H1 (cell line): Measurements from ENCODE around the gene MARS1. TPM values are rescaled to one million over a fixed set of nuclear protein-coding genes. Genes with fewer than 3 reads are reported as not detected.

Source experiments
- ASH2L ChIP-seq: fragments of 200-600, 300-600 bp; sonication (generic); IDR thresholded peaks from one replicate; pipeline ENCODE4 v1.7.1; 2017; ENCODE audit warnings: low read length
- BACH1 ChIP-seq: IDR thresholded peaks from 2 replicates; pipeline ENCODE4 v1.6.1; 2012; ENCODE audit warnings: low read length, improper control_type of control experiment
- CBX5 ChIP-seq: fragments of 300-800, 300-1000 bp; sonication (generic); IDR thresholded peaks from 2 replicates; pipeline ENCODE4 v1.7.1; 2016; ENCODE audit warnings: antibody characterized with exemption, low read length, low read depth
- CREB1 ChIP-seq: IDR thresholded peaks from 2 replicates; pipeline ENCODE4 v1.6.1; 2012; ENCODE audit warnings: inconsistent platforms
- EGR1 ChIP-seq: IDR thresholded peaks from 2 replicates; pipeline ENCODE4 v1.6.1; 2011; ENCODE audit warnings: low read depth, low read length, borderline replicate concordance
- GABPA ChIP-seq: IDR thresholded peaks from 2 replicates; pipeline ENCODE4 v1.6.1; 2011; ENCODE audit warnings: mild to moderate bottlenecking, low read length, moderate library complexity, borderline replicate concordance; ENCODE audit not compliant: insufficient read depth
- HDAC6 ChIP-seq: IDR thresholded peaks from one replicate; pipeline ENCODE4 v1.7.1; 2012; ENCODE audit warnings: low read depth, mild to moderate bottlenecking, inconsistent platforms, low read length, moderate library complexity
- JUND ChIP-seq: IDR thresholded peaks from 2 replicates; pipeline ENCODE4 v1.6.1; 2011; ENCODE audit warnings: mild to moderate bottlenecking, improper control_type of control experiment, low read length
- NANOG ChIP-seq: IDR thresholded peaks from 2 replicates; pipeline ENCODE4 v1.6.1; 2011; ENCODE audit warnings: low read length, low read depth, mild to moderate bottlenecking, inconsistent platforms; ENCODE audit not compliant: insufficient read depth, poor library complexity, severe bottlenecking
- RFX5 ChIP-seq: IDR thresholded peaks from 2 replicates; pipeline ENCODE4 v1.6.1; 2011; ENCODE audit warnings: low read depth, low read length, improper control_type of control experiment, borderline replicate concordance
- RNF2 ChIP-seq: fragments of 200-900, 300-1000 bp; sonication (generic); IDR thresholded peaks from 2 replicates; pipeline ENCODE4 v1.7.1; 2016; ENCODE audit warnings: borderline replicate concordance, low read depth, mild to moderate bottlenecking, antibody characterized with exemption, low read length; ENCODE audit not compliant: poor library complexity, severe bottlenecking; ENCODE audit errors: missing control alignments
- RXRA ChIP-seq: IDR thresholded peaks from 2 replicates; pipeline ENCODE4 v1.6.1; 2011; ENCODE audit warnings: low read depth, mild to moderate bottlenecking, low read length, moderate library complexity; ENCODE audit not compliant: insufficient read depth
- SIN3A ChIP-seq, 2 experiments: IDR thresholded peaks in 1 of 2; conservative IDR thresholded peaks in 1 of 2; 2 replicates each; pipeline ENCODE4 v1.6.1; 2011 to 2012; ENCODE audit warnings: low read length in 2 of 2, improper control_type of control experiment in 1 of 2, low read depth in 1 of 2, mild to moderate bottlenecking in 1 of 2
- SIRT6 ChIP-seq: IDR thresholded peaks from one replicate; pipeline ENCODE4 v1.7.1; 2012; ENCODE audit warnings: low read length, inconsistent platforms
- SIX5 ChIP-seq: IDR thresholded peaks from 2 replicates; pipeline ENCODE4 v1.6.1; 2011; ENCODE audit warnings: mild to moderate bottlenecking, low read depth, low read length
- SP1 ChIP-seq: IDR thresholded peaks from 2 replicates; pipeline ENCODE4 v1.6.1; 2011; ENCODE audit warnings: low read depth, low read length
- TAF7 ChIP-seq: optimal IDR thresholded peaks from 2 replicates; pipeline ENCODE3; 2011; ENCODE audit warnings: low read depth, mild to moderate bottlenecking, inconsistent platforms, low read length, moderate library complexity, borderline replicate concordance
- TBP ChIP-seq: IDR thresholded peaks from 2 replicates; pipeline ENCODE4 v1.6.1; 2011; ENCODE audit warnings: low read depth, low read length, improper control_type of control experiment
- TCF12 ChIP-seq: IDR thresholded peaks from 2 replicates; pipeline ENCODE4 v1.6.1; 2011; ENCODE audit warnings: low read depth, mild to moderate bottlenecking, low read length
- polyA plus RNA-seq, 7 experiments: library from polyadenylated mRNA; depleted of rRNA in 3 of 7; stranded (reverse) in 5 of 7; unstranded in 2 of 7; fragments of >200 nt in 5 of 7; fragments of 200-250 nt in 2 of 7; gene quantifications; 1 replicate in 5 of 7; 2 replicates in 1 of 7; 4 replicates in 1 of 7; pipeline versions ENCODE4 v1.2.1 to v1.2.3, GENCODE V29; 2011 to 2013; ENCODE audit warnings: missing spikeins in 2 of 7, mixed read lengths in 2 of 7
- total RNA-seq: library from RNA; stranded (reverse); fragmentation: NEBNext Ultra II Directional; extraction: Animal tissue kit (Norgen Biotek cat#: 25700); gene quantifications from 2 replicates; pipeline ENCODE4 v1.2.1, GENCODE V29; 2021
- TF ChIP-seq, protein P1 (sequence below): IDR thresholded peaks from 2 replicates; pipeline ENCODE4 v1.6.1; 2012; ENCODE audit warnings: low read length, inconsistent platforms
- TF ChIP-seq, protein P2 (sequence below): IDR thresholded peaks from 2 replicates; pipeline ENCODE4 v1.6.1; 2012; ENCODE audit warnings: inconsistent platforms

MARS1 gene
- total and polyA plus RNA-seq, 2 of the 8 experiments (the other 6 are each of a cell fraction or from before 2014, with no cell fraction given): 194 to 407 TPM

DNA sequence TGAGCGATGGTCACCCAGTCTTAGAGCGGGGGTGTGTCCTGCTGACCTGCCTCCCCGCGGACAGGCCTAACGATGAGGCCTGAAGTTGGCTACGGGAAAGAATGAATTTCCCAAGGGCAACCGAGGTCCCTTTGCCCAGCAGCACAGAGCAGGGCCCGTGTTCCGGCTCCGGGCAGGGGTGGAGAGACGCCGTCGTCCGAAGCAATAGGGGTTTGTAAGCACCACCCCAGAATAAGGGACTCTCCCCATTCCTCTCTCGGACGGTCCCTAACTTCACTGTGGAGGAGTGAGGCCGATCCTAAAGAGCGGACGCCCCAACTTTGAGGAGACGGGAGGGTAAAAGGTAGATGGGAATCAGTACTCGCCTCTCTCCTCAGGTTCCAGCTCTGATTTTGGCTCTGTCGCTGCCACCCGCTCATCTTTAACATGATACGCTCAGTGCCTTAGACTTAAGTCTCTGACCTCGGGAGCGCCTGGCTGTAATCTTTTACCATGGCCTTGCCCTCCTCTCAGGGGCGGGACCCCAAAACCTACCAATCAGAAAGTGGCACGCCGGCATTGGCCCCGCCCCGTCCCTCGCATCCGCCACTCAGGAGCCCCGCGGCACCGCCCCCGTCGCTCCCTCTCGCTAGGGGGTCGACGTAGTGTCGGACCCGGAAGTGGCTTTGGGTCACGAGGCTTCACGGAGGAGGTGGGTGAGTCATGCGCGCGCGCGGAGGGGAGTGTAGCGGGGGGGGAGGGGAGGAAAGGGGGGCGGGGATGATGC, 32.4 kb downstream of the MARS1 start, which contains the start of gene DDIT3 (continued):
- TF ChIP-seq, protein P1, sequence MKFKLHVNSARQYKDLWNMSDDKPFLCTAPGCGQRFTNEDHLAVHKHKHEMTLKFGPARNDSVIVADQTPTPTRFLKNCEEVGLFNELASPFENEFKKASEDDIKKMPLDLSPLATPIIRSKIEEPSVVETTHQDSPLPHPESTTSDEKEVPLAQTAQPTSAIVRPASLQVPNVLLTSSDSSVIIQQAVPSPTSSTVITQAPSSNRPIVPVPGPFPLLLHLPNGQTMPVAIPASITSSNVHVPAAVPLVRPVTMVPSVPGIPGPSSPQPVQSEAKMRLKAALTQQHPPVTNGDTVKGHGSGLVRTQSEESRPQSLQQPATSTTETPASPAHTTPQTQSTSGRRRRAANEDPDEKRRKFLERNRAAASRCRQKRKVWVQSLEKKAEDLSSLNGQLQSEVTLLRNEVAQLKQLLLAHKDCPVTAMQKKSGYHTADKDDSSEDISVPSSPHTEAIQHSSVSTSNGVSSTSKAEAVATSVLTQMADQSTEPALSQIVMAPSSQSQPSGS: no peak; the same call in 1 of the 2 replicates
- no peak for TF ChIP-seq HDAC6
- TF ChIP-seq TCF12: no peak
- TF ChIP-seq NANOG: no peak
- no peak for TF ChIP-seq RXRA
- TF ChIP-seq BACH1: peak; percentile 73
- TF ChIP-seq SIRT6: no peak
- TF ChIP-seq EGR1: peak; percentile 73
- TF ChIP-seq SIN3A (conservative IDR thresholded peaks at IDR 0.05 in 1 of 2, IDR thresholded peaks at IDR 0.05 in 1 of 2; ENCODE audit: low read depth in 1 of 2, low read length in 2 of 2): peak; percentile 65 to 86; a peak in 2 of 4 replicates
- TF ChIP-seq RFX5: no peak
- TF ChIP-seq SIX5: no peak
- TF ChIP-seq, protein P2, sequence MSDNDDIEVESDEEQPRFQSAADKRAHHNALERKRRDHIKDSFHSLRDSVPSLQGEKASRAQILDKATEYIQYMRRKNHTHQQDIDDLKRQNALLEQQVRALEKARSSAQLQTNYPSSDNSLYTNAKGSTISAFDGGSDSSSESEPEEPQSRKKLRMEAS: peak; percentile 61
- peak; percentile 28 for TF ChIP-seq ASH2L
- peak; percentile 79; the same call in 1 of the 2 replicates for TF ChIP-seq SP1
- TF ChIP-seq TBP: peak; percentile 98
- TF ChIP-seq CBX5: no peak
- peak; percentile 95 for TF ChIP-seq TAF7
- TF ChIP-seq RNF2: no peak
- no peak for TF ChIP-seq GABPA
- peak; percentile 85 for TF ChIP-seq JUND
- peak; percentile 72 for TF ChIP-seq CREB1
